K562 (cell line): ENCODE data around the gene IL17REL.
"Not testable (repeated sequence)": the region's sequence is repeated elsewhere in the genome, so short reads cannot be mapped to it uniquely, and the experiment has no call there.

Experiments used
- CBFA2T3 ChIP-seq: fragments of 450-650 bp; IDR thresholded peaks from 2 replicates; pipeline ENCODE4 v1.6.1; 2017
- CREB1 ChIP-seq, 2 experiments: sonication (generic) in 1 of 2; formaldehyde crosslinking in 1 of 2; IDR thresholded peaks; 2 replicates each; pipeline versions ENCODE4 v1.6.1 to v1.8.0; 2012 to 2022; ENCODE audit warnings: inconsistent platforms in 1 of 2, mild to moderate bottlenecking in 1 of 2, missing genetic modification reagents in 1 of 2, moderate library complexity in 1 of 2
- ERF ChIP-seq: fragments of 450-650 bp; formaldehyde crosslinking; IDR thresholded peaks from 2 replicates; pipeline ENCODE4 v1.4.0; 2020; ENCODE audit warnings: mild to moderate bottlenecking, mixed read lengths
- NCOA2 ChIP-seq, 2 experiments: fragments of 450-650 bp; IDR thresholded peaks; 2 replicates each; pipeline ENCODE4 v1.6.1; 2018; ENCODE audit warnings: mild to moderate bottlenecking in 2 of 2, moderate library complexity in 1 of 2; ENCODE audit not compliant: partially characterized antibody in 2 of 2
- NFYB ChIP-seq: IDR thresholded peaks from 2 replicates; pipeline ENCODE4 v1.6.1; 2011; ENCODE audit warnings: mild to moderate bottlenecking, moderate library complexity; ENCODE audit not compliant: insufficient read length; ENCODE audit errors: extremely low read depth
- POLR2A ChIP-seq: fragments of 450-650 bp; conservative IDR thresholded peaks from 2 replicates; pipeline ENCODE4 v1.6.1; 2016
- ZKSCAN8 ChIP-seq: fragments of 200-800 bp; sonication (Bioruptor generic); IDR thresholded peaks from 2 replicates; pipeline ENCODE4 v1.6.1; 2016; ENCODE audit warnings: missing genetic modification characterization, missing compliant biosample characterization
- ZNF354B ChIP-seq: fragments of 250-450 bp; sonication (Bioruptor Pico); IDR thresholded peaks from 2 replicates; pipeline ENCODE4 v1.4.0; 2020
- TF ChIP-seq, protein P1 (sequence below): conservative IDR thresholded peaks from 2 replicates; pipeline ENCODE4 v1.6.1; 2011; ENCODE audit warnings: low read depth, mild to moderate bottlenecking, low read length; ENCODE audit not compliant: control insufficient read depth
- TF ChIP-seq, protein P2 (sequence below): fragments of 450-650 bp; IDR thresholded peaks from 2 replicates; pipeline ENCODE4 v1.6.1; 2016; ENCODE audit warnings: low read depth, mild to moderate bottlenecking, moderate library complexity
- TF ChIP-seq, protein P3 (sequence below): fragments of 450-650 bp; formaldehyde crosslinking; IDR thresholded peaks from 2 replicates; pipeline ENCODE4 v1.4.0; 2020; ENCODE audit warnings: mild to moderate bottlenecking
- TF ChIP-seq, protein P4 (sequence below): fragments of 200-800 bp; sonication (Bioruptor generic); IDR thresholded peaks from 2 replicates; pipeline ENCODE4 v1.6.1; 2016; ENCODE audit warnings: missing genetic modification characterization, missing compliant biosample characterization

DNA sequence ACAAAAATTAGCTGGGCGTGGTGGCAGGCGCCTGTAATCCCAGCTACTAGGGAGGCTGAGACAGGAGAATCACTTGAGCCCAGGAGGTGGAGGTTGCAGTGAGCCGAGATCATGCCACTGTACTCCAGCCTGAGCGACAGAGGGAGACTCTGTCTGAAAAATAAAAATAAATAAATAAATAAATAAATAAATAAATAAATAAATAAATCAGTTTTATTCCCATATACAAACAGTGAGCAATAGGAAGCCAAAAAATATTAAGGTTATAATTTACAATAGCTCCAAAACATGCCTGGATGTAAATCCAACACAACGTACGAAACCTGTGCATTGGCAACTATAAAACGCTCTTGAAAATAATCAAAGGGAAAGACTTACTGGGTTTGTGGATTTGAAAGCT is 30.8 kb downstream of the IL17REL start:
- TF ChIP-seq, protein P1, sequence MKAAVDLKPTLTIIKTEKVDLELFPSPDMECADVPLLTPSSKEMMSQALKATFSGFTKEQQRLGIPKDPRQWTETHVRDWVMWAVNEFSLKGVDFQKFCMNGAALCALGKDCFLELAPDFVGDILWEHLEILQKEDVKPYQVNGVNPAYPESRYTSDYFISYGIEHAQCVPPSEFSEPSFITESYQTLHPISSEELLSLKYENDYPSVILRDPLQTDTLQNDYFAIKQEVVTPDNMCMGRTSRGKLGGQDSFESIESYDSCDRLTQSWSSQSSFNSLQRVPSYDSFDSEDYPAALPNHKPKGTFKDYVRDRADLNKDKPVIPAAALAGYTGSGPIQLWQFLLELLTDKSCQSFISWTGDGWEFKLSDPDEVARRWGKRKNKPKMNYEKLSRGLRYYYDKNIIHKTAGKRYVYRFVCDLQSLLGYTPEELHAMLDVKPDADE, result not testable (repeated sequence)
- not testable (repeated sequence) for TF ChIP-seq NFYB; CREB1 (IDR thresholded peaks at IDR 0.05); CREB1 (CRISPR knock-in tag; IDR thresholded peaks at IDR 0.05); POLR2A; CBFA2T3; ZKSCAN8 (CRISPR knock-in tag); ERF (CRISPR knock-in tag); ZNF354B (CRISPR knock-in tag); NCOA2 (IDR thresholded peaks at IDR 0.05; ENCODE audit: partially characterized antibody in 2 of 2)
- TF ChIP-seq, protein P2, sequence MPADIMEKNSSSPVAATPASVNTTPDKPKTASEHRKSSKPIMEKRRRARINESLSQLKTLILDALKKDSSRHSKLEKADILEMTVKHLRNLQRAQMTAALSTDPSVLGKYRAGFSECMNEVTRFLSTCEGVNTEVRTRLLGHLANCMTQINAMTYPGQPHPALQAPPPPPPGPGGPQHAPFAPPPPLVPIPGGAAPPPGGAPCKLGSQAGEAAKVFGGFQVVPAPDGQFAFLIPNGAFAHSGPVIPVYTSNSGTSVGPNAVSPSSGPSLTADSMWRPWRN, result not testable (repeated sequence)
- TF ChIP-seq, protein P3, sequence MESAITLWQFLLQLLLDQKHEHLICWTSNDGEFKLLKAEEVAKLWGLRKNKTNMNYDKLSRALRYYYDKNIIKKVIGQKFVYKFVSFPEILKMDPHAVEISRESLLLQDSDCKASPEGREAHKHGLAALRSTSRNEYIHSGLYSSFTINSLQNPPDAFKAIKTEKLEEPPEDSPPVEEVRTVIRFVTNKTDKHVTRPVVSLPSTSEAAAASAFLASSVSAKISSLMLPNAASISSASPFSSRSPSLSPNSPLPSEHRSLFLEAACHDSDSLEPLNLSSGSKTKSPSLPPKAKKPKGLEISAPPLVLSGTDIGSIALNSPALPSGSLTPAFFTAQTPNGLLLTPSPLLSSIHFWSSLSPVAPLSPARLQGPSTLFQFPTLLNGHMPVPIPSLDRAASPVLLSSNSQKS (CRISPR knock-in tag), result not testable (repeated sequence)
- TF ChIP-seq, protein P4, sequence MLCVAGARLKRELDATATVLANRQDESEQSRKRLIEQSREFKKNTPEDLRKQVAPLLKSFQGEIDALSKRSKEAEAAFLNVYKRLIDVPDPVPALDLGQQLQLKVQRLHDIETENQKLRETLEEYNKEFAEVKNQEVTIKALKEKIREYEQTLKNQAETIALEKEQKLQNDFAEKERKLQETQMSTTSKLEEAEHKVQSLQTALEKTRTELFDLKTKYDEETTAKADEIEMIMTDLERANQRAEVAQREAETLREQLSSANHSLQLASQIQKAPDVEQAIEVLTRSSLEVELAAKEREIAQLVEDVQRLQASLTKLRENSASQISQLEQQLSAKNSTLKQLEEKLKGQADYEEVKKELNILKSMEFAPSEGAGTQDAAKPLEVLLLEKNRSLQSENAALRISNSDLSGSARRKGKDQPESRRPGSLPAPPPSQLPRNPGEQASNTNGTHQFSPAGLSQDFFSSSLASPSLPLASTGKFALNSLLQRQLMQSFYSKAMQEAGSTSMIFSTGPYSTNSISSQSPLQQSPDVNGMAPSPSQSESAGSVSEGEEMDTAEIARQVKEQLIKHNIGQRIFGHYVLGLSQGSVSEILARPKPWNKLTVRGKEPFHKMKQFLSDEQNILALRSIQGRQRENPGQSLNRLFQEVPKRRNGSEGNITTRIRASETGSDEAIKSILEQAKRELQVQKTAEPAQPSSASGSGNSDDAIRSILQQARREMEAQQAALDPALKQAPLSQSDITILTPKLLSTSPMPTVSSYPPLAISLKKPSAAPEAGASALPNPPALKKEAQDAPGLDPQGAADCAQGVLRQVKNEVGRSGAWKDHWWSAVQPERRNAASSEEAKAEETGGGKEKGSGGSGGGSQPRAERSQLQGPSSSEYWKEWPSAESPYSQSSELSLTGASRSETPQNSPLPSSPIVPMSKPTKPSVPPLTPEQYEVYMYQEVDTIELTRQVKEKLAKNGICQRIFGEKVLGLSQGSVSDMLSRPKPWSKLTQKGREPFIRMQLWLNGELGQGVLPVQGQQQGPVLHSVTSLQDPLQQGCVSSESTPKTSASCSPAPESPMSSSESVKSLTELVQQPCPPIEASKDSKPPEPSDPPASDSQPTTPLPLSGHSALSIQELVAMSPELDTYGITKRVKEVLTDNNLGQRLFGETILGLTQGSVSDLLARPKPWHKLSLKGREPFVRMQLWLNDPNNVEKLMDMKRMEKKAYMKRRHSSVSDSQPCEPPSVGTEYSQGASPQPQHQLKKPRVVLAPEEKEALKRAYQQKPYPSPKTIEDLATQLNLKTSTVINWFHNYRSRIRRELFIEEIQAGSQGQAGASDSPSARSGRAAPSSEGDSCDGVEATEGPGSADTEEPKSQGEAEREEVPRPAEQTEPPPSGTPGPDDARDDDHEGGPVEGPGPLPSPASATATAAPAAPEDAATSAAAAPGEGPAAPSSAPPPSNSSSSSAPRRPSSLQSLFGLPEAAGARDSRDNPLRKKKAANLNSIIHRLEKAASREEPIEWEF (CRISPR knock-in tag), result not testable (repeated sequence)
